Adrenal gland (tissue), 12 donors: ENCODE data around the gene RNU6-9. TPM values are rescaled to one million over a fixed set of nuclear protein-coding genes. Genes with fewer than 3 reads are reported as not detected.

Experiments
- DNase-seq, 7 donors: peaks; one replicate each; pipeline ENCODE4 v3.0.0-alpha.2; 2019 to 2020
- H3K27ac ChIP-seq, 5 donors: fragments of 200-600 bp; sonication (generic) in 4 of 5; 1 replicate in 3 of 5; 2 replicates in 2 of 5; pipeline versions ENCODE4 v1.5.1 to v1.8.0; 2016 to 2020; ENCODE audit warnings: mild to moderate bottlenecking in 1 of 5
- H3K27me3 ChIP-seq: fragments of 200-600 bp; 2 replicates; pipeline ENCODE4 v1.8.0; 2021
- H3K36me3 ChIP-seq, 2 donors: fragments of 200-600 bp; replicated peaks in 1 of 2; 1 replicate in 1 of 2; 2 replicates in 1 of 2; pipeline versions ENCODE4 v1.5.1 to v1.8.0; 2018 to 2022
- H3K4me1 ChIP-seq, 2 donors: fragments of 200-600 bp; replicated peaks in 1 of 2; 1 replicate in 1 of 2; 2 replicates in 1 of 2; pipeline versions ENCODE4 v1.5.1 to v1.8.0; 2018 to 2021
- H3K4me3 ChIP-seq, 4 donors: fragments of 200-600 bp; sonication (generic) in 3 of 4; one replicate each; pipeline ENCODE4 v1.5.1; 2016 to 2018
- H3K9me3 ChIP-seq, 3 donors: fragments of 200-600 bp; sonication (generic) in 1 of 3; replicated peaks in 1 of 3; 1 replicate in 2 of 3; 2 replicates in 1 of 3; pipeline versions ENCODE4 v1.5.1 to v1.8.0; 2016 to 2021
- POLR2A ChIP-seq, 2 donors: fragments of 450-650 bp; IDR thresholded peaks; one replicate each; pipeline ENCODE4 v1.6.1; 2017; ENCODE audit warnings: antibody characterized with exemption in 2 of 2, mild to moderate bottlenecking in 2 of 2, moderate library complexity in 1 of 2
- WGBS, 4 donors: extraction: QIAGEN DNeasy Blood & Tissue Kit in 2 of 4; methylation state at CpG; one replicate each; pipeline versions ENCODE4 v1.1.5 to v1.1.7; 2013 to 2017; 5-methylcytosine and 5-hydroxymethylcytosine counted together
- intact Hi-C, 2 donors: fragments of 100-400 bp; cut with DNase I; formaldehyde crosslinking; loops; one replicate each; pipeline versions ENCODE4 v1.14.1 to v1.15.0; 2022 to 2023
- polyA plus RNA-seq, 3 donors: library from polyadenylated mRNA; stranded (reverse); fragments of 200-250 nt in 2 of 3; fragments of 350-450 nt in 1 of 3; fragmentation: Illumina TruSeq in 1 of 3; extraction: RNeasy Lipid Tissue Mini Kit (QIAGEN cat#74804) in 1 of 3; gene quantifications; one replicate each; pipeline ENCODE4 v1.2.3, GENCODE V29; 2013 to 2014
- total RNA-seq, 9 donors: library from RNA; depleted of rRNA in 4 of 9; stranded (reverse); fragments of >200 nt in 4 of 9; fragments of 120-200 nt in 1 of 9; fragmentation: NEBNext Ultra II Directional in 1 of 9; extraction: Animal tissue kit (Norgen Biotek cat#: 25700) in 1 of 9; gene quantifications; one replicate each; pipeline versions ENCODE4 v1.1.0 to v1.2.4, GENCODE V29; 2013 to 2023
- TF ChIP-seq, protein P1 (sequence below), 6 experiments: fragments of 450-650 bp in 4 of 6; fragments of 200-600 bp in 2 of 6; sonication (generic) in 1 of 6; IDR thresholded peaks; 1 replicate in 5 of 6; 2 replicates in 1 of 6; pipeline versions ENCODE4 v1.5.1 to v1.8.0; 2016 to 2021; ENCODE audit warnings: antibody characterized with exemption in 6 of 6, mild to moderate bottlenecking in 2 of 6, moderate library complexity in 1 of 6
- donor health status: healthy with polysubstance abuse.
- donor health status: Bipolar disorder and iron deficiency.
- donor health status: DM: yes; HTN: yes; CAD: no.
- donor health status: DM: no; HTN: no; CAD: no.
- donor health status: DM: no; HTN: no; CAD: no.
- donor health status: DM: yes; HTN: yes; CAD: no.

The RNU6-9 gene
- total and polyA plus RNA-seq, 12 donors = not detected

DNA sequence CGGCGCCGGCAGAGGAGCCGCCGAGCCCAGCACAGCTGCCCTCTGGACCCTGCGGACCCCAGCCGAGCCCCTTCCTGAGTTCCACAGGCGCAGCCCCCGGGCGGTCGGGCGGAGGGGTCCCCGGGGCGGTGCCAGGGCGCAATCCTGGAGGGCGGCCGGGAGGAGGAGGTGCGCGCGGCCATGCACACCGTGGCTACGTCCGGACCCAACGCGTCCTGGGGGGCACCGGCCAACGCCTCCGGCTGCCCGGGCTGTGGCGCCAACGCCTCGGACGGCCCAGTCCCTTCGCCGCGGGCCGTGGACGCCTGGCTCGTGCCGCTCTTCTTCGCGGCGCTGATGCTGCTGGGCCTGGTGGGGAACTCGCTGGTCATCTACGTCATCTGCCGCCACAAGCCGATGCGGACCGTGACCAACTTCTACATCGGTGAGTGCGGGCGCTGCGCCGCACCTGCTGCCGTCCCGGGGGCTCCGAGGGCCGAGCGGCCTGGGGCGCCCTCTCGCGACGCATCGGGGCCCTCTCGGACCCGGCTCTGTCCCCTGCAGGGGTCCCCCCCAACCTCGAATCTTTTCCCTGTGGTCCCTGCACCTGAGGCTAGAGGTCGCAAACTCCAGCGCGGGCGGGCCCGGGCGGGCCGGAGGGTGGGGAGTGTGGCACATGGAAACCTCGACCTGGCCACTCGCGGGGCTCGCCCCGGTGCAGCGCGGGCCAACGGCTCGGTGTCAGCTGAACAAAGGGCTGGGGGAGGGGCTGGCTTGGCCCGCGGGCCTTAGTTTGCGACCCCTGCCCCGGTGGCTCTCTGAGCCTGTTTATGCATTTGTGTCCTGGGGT, 24.3 kb downstream of the RNU6-9 start, which contains the start of gene KISS1R:
TSS of gene KISS1R (plus strand) at position 11 of the 829 bp plus-strand sequence. CDS start at position 181, 170 bp downstream.
- 0 to 10% (median 2%) methylated on average over 2 to 86 of the region's 87 CpGs for WGBS, 4 donors
- H3K27ac ChIP-seq = no peak within 1 kb of the TSS
- no peaks in the 10 kb centered on the region for H3K36me3 ChIP-seq
- H3K9me3 ChIP-seq = no peaks in the 10 kb centered on the region
- H3K27me3 ChIP-seq = peaks cover 42% of the 10 kb centered on the region
- TF ChIP-seq, protein P1, sequence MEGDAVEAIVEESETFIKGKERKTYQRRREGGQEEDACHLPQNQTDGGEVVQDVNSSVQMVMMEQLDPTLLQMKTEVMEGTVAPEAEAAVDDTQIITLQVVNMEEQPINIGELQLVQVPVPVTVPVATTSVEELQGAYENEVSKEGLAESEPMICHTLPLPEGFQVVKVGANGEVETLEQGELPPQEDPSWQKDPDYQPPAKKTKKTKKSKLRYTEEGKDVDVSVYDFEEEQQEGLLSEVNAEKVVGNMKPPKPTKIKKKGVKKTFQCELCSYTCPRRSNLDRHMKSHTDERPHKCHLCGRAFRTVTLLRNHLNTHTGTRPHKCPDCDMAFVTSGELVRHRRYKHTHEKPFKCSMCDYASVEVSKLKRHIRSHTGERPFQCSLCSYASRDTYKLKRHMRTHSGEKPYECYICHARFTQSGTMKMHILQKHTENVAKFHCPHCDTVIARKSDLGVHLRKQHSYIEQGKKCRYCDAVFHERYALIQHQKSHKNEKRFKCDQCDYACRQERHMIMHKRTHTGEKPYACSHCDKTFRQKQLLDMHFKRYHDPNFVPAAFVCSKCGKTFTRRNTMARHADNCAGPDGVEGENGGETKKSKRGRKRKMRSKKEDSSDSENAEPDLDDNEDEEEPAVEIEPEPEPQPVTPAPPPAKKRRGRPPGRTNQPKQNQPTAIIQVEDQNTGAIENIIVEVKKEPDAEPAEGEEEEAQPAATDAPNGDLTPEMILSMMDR (IDR thresholded peaks at IDR 0.05) = peak in 3 of 6 experiments; percentile 24 to 35 (median 33)
- no peak for TF ChIP-seq POLR2A (IDR thresholded peaks at IDR 0.05)
- peaks cover 9 to 30% of the 10 kb centered on the region in 2 donors for H3K4me1 ChIP-seq
- peak in 1 of 7 donors; percentile 33 for DNase-seq
- peak within 1 kb of the TSS in 1 of 4 donors; percentile 42 for H3K4me3 ChIP-seq
- intact Hi-C loops = loop anchor here (5.0 kb wide), 2 partner anchors 55 to 145 kb away; no protein-coding TSS in a partner anchor

DNA sequence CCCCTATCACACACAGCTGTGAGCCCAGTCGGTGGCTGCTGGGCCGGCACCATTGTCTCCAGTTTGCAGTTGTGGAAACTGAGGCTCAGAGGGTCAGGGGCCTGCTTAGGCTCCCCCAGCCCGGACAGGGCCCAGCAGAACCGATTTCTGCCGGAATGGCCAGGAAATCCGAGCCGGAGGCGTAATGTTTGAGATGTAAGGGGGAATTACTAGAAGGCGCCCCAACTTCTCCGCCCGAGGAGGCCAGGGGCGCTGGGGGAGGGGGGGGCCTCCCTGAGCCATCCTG, 24.8 kb downstream of the RNU6-9 start:
- no peak for TF ChIP-seq POLR2A (IDR thresholded peaks at IDR 0.05)
- TF ChIP-seq, protein P1 (IDR thresholded peaks at IDR 0.05) = no peak
- intact Hi-C loops = loop anchor here (5.0 kb wide), 2 partner anchors 56 to 146 kb away; no protein-coding TSS in a partner anchor
- Histone ChIP-seq H3K36me3 (no peaks in the 10 kb centered on the region), H3K27ac (no peak overlapping the region), H3K9me3 (no peaks in the 10 kb centered on the region), H3K27me3 (peaks cover 42% of the 10 kb centered on the region), H3K4me3 (no peak overlapping the region), H3K4me1 (peaks cover 9 to 30% of the 10 kb centered on the region in 2 donors)
- no peak for DNase-seq
- 5 to 10% (median 5%) methylated on average over 4 to 12 of the region's 12 CpGs for WGBS, 4 donors

DNA sequence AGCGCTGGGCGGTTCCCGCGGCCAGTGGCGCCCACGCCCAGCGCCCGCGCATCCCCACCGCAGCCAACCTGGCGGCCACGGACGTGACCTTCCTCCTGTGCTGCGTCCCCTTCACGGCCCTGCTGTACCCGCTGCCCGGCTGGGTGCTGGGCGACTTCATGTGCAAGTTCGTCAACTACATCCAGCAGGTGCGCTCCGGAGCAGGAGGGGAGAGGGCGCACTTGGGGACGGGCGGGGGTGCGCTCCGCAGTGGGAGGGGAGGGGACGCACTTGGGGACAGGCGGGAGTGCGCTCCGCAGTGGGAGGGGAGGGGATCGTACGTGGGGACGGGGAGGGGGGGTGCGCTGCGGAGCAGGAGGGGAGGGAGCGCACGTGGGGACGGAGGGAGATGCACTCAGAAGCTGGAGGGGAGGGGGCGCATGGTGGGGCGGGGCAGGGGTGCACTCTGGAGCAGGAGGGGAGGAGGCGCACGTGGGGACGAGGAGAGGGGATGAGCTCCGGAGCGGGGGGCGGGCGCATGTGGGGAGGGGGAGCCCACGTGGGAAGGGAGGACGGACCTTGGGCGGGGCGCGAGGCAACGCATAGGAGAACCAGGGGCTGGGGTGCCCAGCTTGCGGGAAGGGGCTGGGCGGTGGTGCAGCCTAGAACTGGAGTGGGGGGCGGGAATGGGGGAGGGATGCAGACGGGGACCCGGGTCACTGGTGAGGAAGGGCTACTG, 25.4 kb downstream of the RNU6-9 start:
- peaks cover 42% of the 10 kb centered on the region for H3K27me3 ChIP-seq

More for the DNA sequence above, 25.4 kb downstream of the RNU6-9 start:
- Histone ChIP-seq H3K4me1 (peaks cover 8 to 28% of the 10 kb centered on the region in 2 donors), H3K4me3 (no peak overlapping the region), H3K27ac (no peak overlapping the region), H3K36me3 (no peaks in the 10 kb centered on the region), H3K9me3 (no peaks in the 10 kb centered on the region)
- 1 to 7% (median 4%) methylated on average over 10 to 58 of the region's 58 CpGs for WGBS, 4 donors
- intact Hi-C loops = loop anchor here (5.0 kb wide), 2 partner anchors 56 to 146 kb away; no protein-coding TSS in a partner anchor
- DNase-seq = no peak
- TF ChIP-seq, protein P1 (IDR thresholded peaks at IDR 0.05) = no peak
- TF ChIP-seq POLR2A (IDR thresholded peaks at IDR 0.05) = no peak
